G401.6 (cell line): ENCODE results near the gene NAA25.
"Not testable (repeated sequence)": the region's sequence is repeated elsewhere in the genome, so short reads cannot be mapped to it uniquely, and the experiment has no call there.

Experiments used
- FAIRE-seq: peaks from 2 replicates; lab custom pipeline; 2012; peaks lifted over from hg19 to GRCh38; lab: Jason Lieb, UNC

The NAA25 gene

GRCh38 chr12:112061137-112061536 lies 47.4 kb downstream of the NAA25 start:
- no peak for FAIRE-seq

- no peak for FAIRE-seq
Observed at GRCh38 chr12:112049351-112049750, 59.2 kb downstream of the NAA25 start.

- no peak for FAIRE-seq
Observed at GRCh38 chr12:112046003-112046402, 62.6 kb downstream of the NAA25 start.

GRCh38 chr12:112036614-112037013 lies 72.0 kb downstream of the NAA25 start:
- FAIRE-seq = not testable (repeated sequence)

- no peak for FAIRE-seq
Observed at GRCh38 chr12:112035219-112035785, 73.3 kb downstream of the NAA25 start.

GRCh38 chr12:112032292-112032691 lies 76.3 kb downstream of the NAA25 start:
- no peak for FAIRE-seq

GRCh38 chr12:112031472-112031871 lies 77.1 kb downstream of the NAA25 start:
- FAIRE-seq = no peak

- no peak for FAIRE-seq
Observed at GRCh38 chr12:112029301-112029700, 79.3 kb downstream of the NAA25 start.

GRCh38 chr12:112025808-112026375 lies 82.7 kb downstream of the NAA25 start:
- no peak for FAIRE-seq

GRCh38 chr12:112023759-112024396 lies 84.7 kb downstream of the NAA25 start:
- FAIRE-seq = no peak

- no peak for FAIRE-seq
Observed at GRCh38 chr12:112022241-112023016, 86.2 kb downstream of the NAA25 start.

- no peak for FAIRE-seq
Observed at GRCh38 chr12:112020947-112021457, 87.6 kb downstream of the NAA25 start.

GRCh38 chr12:112018571-112019237 lies 89.9 kb downstream of the NAA25 start:
- no peak for FAIRE-seq

GRCh38 chr12:112017041-112017440 lies 91.5 kb downstream of the NAA25 start:
- no peak for FAIRE-seq

GRCh38 chr12:112015938-112016337 lies 92.6 kb downstream of the NAA25 start:
- FAIRE-seq = no peak

- FAIRE-seq = no peak
Observed at GRCh38 chr12:112013601-112014402, 94.8 kb downstream of the NAA25 start.

GRCh38 chr12:112012775-112013600 lies 95.6 kb downstream of the NAA25 start, which contains the start of the genes ERP29 and TMEM116:
TSS of gene ERP29 (plus strand) at chr12:112013426. CDS start at chr12:112013466, 40 bp downstream.
TSS of gene TMEM116 (minus strand) at chr12:112013165. CDS start at chr12:112005270, 7,895 bp downstream.
- FAIRE-seq = peak; percentile 81

GRCh38 chr12:112011685-112012084 lies 96.9 kb downstream of the NAA25 start:
- FAIRE-seq = no peak

- no peak for FAIRE-seq
Observed at GRCh38 chr12:112010415-112011344, 97.9 kb downstream of the NAA25 start.
